ENCODE measurements around the gene LRP5. TPM values are rescaled to one million over a fixed set of nuclear protein-coding genes. Genes with fewer than 3 reads are reported as not detected.

Gene LRP5
- total and polyA plus RNA-seq, 2 experiments from 2014 or later: 43.9 to 54.3 TPM

DNA sequence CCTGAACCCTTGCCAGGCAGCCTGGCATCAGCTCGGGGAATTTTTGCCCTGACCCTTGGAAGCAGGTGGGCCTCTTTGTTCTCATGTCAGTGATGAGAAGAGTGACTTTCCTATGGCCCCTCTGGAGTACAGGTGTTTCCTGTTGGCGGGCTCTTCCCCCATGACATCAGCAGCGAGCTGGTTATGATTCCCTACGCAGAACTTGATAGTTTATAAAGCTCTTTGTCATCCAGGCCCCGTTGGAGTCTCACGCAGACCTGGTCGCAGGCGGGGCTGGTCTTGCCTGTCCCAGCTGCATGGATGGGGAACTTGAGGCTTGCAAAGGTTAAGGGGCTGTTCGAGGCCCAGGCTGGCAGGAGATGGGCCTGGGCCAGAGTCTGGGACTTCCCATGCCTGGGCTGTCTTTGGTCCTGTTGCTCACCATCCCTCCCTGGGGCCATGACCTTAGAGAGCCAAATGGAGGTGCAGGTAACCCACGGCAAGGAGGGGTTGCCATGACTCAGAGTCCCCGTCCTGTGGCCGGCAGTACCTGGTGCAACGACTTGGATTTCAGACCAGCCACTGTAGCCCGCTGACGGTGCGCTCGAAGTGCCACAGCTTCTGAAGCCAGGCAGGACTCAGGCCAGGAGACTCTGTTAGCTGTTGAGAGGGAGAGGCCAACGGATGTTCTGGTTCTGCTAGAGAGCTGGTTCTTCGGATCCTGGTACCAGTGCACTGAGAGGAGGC lies 102.3 kb downstream of the LRP5 start:
- H3K9me3 ChIP-seq (ENCODE audit: low read depth): no peaks in the 10 kb centered on the region
- 94% methylated on average over 19 of the region's 19 CpGs for WGBS (ENCODE audit: low lambda C conversion rate, missing lambda C conversion rate)
- H3K27ac ChIP-seq: no peak overlapping the region
- H3K4me3 ChIP-seq: no peak overlapping the region
- H4K20me1 ChIP-seq (ENCODE audit: insufficient read depth, poor library complexity, severe bottlenecking): no peaks in the 10 kb centered on the region
- no peaks in the 10 kb centered on the region for H3K27me3 ChIP-seq
- H3K4me2 ChIP-seq: no peak overlapping the region
- no peaks in the 10 kb centered on the region for H3K36me3 ChIP-seq (replicated peaks; ENCODE audit: insufficient read depth, low read depth)
- no peak overlapping the region for H2AFZ ChIP-seq
- TF ChIP-seq EZH2phosphoT487 (IDR thresholded peaks at IDR 0.05; ENCODE audit: low read depth, severe bottlenecking, unreplicated experiment) (no peak), EZH2 (IDR thresholded peaks at IDR 0.05; ENCODE audit: borderline replicate concordance) (no peak)
- TF ChIP-seq, protein P1, sequence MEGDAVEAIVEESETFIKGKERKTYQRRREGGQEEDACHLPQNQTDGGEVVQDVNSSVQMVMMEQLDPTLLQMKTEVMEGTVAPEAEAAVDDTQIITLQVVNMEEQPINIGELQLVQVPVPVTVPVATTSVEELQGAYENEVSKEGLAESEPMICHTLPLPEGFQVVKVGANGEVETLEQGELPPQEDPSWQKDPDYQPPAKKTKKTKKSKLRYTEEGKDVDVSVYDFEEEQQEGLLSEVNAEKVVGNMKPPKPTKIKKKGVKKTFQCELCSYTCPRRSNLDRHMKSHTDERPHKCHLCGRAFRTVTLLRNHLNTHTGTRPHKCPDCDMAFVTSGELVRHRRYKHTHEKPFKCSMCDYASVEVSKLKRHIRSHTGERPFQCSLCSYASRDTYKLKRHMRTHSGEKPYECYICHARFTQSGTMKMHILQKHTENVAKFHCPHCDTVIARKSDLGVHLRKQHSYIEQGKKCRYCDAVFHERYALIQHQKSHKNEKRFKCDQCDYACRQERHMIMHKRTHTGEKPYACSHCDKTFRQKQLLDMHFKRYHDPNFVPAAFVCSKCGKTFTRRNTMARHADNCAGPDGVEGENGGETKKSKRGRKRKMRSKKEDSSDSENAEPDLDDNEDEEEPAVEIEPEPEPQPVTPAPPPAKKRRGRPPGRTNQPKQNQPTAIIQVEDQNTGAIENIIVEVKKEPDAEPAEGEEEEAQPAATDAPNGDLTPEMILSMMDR (IDR thresholded peaks at IDR 0.05; ENCODE audit: poor library complexity): no peak
- H3K9me2 ChIP-seq (replicated peaks; ENCODE audit: insufficient read depth): no peaks in the 10 kb centered on the region
- DNase-seq (ENCODE audit: low spot score): no peak
- H3K79me2 ChIP-seq: no peaks in the 10 kb centered on the region
- H3K4me1 ChIP-seq (ENCODE audit: insufficient read depth): no peaks in the 10 kb centered on the region

GRCh38 chr11:68416070-68416578 lies 103.7 kb downstream of the LRP5 start:
- WGBS (ENCODE audit: low lambda C conversion rate, missing lambda C conversion rate): over 99% methylated on average over 22 of the region's 22 CpGs
- H2AFZ ChIP-seq: no peak overlapping the region

DNA sequence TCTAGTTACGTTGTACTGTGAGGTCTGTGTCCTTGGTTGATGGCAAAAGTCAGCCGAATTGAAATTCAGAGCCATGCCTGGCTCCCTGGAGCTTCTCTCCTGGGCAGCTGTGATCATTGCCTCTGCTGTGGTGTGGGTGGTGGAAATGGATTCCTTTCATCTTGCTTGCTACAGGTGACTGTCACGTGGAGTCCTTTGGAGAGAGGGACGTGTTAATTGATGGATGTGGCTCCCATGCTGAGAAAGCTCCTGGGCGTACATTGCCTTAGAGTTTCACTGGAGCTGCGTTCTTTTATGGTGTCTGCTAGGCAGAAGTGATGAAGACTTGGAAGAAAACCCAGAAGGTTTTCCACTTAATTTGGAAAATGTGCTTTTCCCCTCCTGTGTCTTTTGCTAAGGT lies 106.3 kb downstream of the LRP5 start:
- Histone ChIP-seq H3K4me1 (ENCODE audit: insufficient read depth) (no peaks in the 10 kb centered on the region), H2AFZ (no peak overlapping the region), H4K20me1 (ENCODE audit: insufficient read depth, poor library complexity, severe bottlenecking) (no peaks in the 10 kb centered on the region), H3K9me2 (replicated peaks; ENCODE audit: insufficient read depth) (no peaks in the 10 kb centered on the region), H3K27ac (no peak overlapping the region), H3K36me3 (replicated peaks; ENCODE audit: insufficient read depth, low read depth) (no peaks in the 10 kb centered on the region), H3K9me3 (ENCODE audit: low read depth) (no peaks in the 10 kb centered on the region), H3K4me2 (no peak overlapping the region), H3K4me3 (no peak overlapping the region), H3K27me3 (no peaks in the 10 kb centered on the region), H3K79me2 (peaks cover 4% of the 10 kb centered on the region)
- TF ChIP-seq, protein P1 (IDR thresholded peaks at IDR 0.05; ENCODE audit: poor library complexity): no peak
- TF ChIP-seq EZH2phosphoT487 (IDR thresholded peaks at IDR 0.05; ENCODE audit: low read depth, severe bottlenecking, unreplicated experiment) (no peak), EZH2 (IDR thresholded peaks at IDR 0.05; ENCODE audit: borderline replicate concordance) (no peak)
- DNase-seq (ENCODE audit: low spot score): no peak
- 84% methylated on average over 6 of the region's 6 CpGs for WGBS (ENCODE audit: low lambda C conversion rate, missing lambda C conversion rate)

More at GRCh38 chr11:68416070-68416578, 103.7 kb downstream of the LRP5 start:
- TF ChIP-seq, protein P1 (IDR thresholded peaks at IDR 0.05; ENCODE audit: poor library complexity): no peak
- TF ChIP-seq EZH2 (IDR thresholded peaks at IDR 0.05; ENCODE audit: borderline replicate concordance) (no peak), EZH2phosphoT487 (IDR thresholded peaks at IDR 0.05; ENCODE audit: low read depth, severe bottlenecking, unreplicated experiment) (no peak)
- H4K20me1 ChIP-seq (ENCODE audit: insufficient read depth, poor library complexity, severe bottlenecking): no peaks in the 10 kb centered on the region
- H3K4me2 ChIP-seq: no peak overlapping the region
- peaks cover 4% of the 10 kb centered on the region for H3K79me2 ChIP-seq
- H3K27ac ChIP-seq: no peak overlapping the region
- no peaks in the 10 kb centered on the region for H3K4me1 ChIP-seq (ENCODE audit: insufficient read depth)
- no peak overlapping the region for H3K4me3 ChIP-seq
- no peaks in the 10 kb centered on the region for H3K9me3 ChIP-seq (ENCODE audit: low read depth)
- H3K9me2 ChIP-seq (replicated peaks; ENCODE audit: insufficient read depth): no peaks in the 10 kb centered on the region
- H3K36me3 ChIP-seq (replicated peaks; ENCODE audit: insufficient read depth, low read depth): no peaks in the 10 kb centered on the region
- DNase-seq (ENCODE audit: low spot score): no peak
- H3K27me3 ChIP-seq: no peaks in the 10 kb centered on the region
